ENCODE data around the gene VEPH1.

The VEPH1 gene

GRCh38 chr3:157508461-157508860, 5.2 kb upstream of the VEPH1 start:
- TF ChIP-seq CTCF (IDR thresholded peaks at IDR 0.05; ENCODE audit: low read depth, low read length) (no peak), EZH2phosphoT487 (IDR thresholded peaks at IDR 0.05; ENCODE audit: low read depth) (no peak)
- Histone ChIP-seq H3K79me2 (ENCODE audit: low read length) (no peaks in the 10 kb centered on the region), H3K27me3 (ENCODE audit: low read depth, low read length) (0 out of 2 replicates have a peak, but pooled peaks cover 3% of the 10 kb centered on the region), H4K20me1 (ENCODE audit: insufficient read depth, low read length) (no peaks in the 10 kb centered on the region), H3K4me2 (ENCODE audit: low read length) (no peak overlapping the region), H2AFZ (ENCODE audit: low read depth, low read length) (no peak overlapping the region), H3K9ac (ENCODE audit: low read length) (no peak overlapping the region), H3K4me1 (ENCODE audit: low read length) (no peaks in the 10 kb centered on the region; the same call in 1 of the 2 replicates), H3K4me3 (ENCODE audit: low read length) (no peak overlapping the region), H3K9me3 (ENCODE audit: insufficient read depth, low read length) (no peaks in the 10 kb centered on the region), H3K36me3 (replicated peaks; ENCODE audit: low read depth, low read length) (no peaks in the 10 kb centered on the region), H3K27ac (ENCODE audit: low read length) (no peak overlapping the region)

- no peak overlapping the region for H3K9ac ChIP-seq (ENCODE audit: low read length)
Observed at GRCh38 chr3:157501863-157502262, 1.4 kb downstream of the VEPH1 start.

GRCh38 chr3:157500232-157500631, 3.0 kb downstream of the VEPH1 start:
- H3K4me3 ChIP-seq (ENCODE audit: low read length) = no peak overlapping the region
- TF ChIP-seq CTCF (IDR thresholded peaks at IDR 0.05; ENCODE audit: low read depth, low read length) (no peak), EZH2phosphoT487 (IDR thresholded peaks at IDR 0.05; ENCODE audit: low read depth) (no peak)
- H4K20me1 ChIP-seq (ENCODE audit: insufficient read depth, low read length) = no peaks in the 10 kb centered on the region
- peaks cover 1% of the 10 kb centered on the region for H3K4me1 ChIP-seq (ENCODE audit: low read length)
- H3K79me2 ChIP-seq (ENCODE audit: low read length) = no peaks in the 10 kb centered on the region
- H3K9ac ChIP-seq (ENCODE audit: low read length) = no peak overlapping the region
- no peaks in the 10 kb centered on the region for H3K9me3 ChIP-seq (ENCODE audit: insufficient read depth, low read length)
- H2AFZ ChIP-seq (ENCODE audit: low read depth, low read length) = no peak overlapping the region
- peaks cover 7% of the 10 kb centered on the region for H3K27me3 ChIP-seq (ENCODE audit: low read depth, low read length)
- H3K27ac ChIP-seq (ENCODE audit: low read length) = no peak overlapping the region
- H3K36me3 ChIP-seq (replicated peaks; ENCODE audit: low read depth, low read length) = no peaks in the 10 kb centered on the region
- H3K4me2 ChIP-seq (ENCODE audit: low read length) = no peak overlapping the region

More at GRCh38 chr3:157501863-157502262, 1.4 kb downstream of the VEPH1 start:
- TF ChIP-seq CTCF (IDR thresholded peaks at IDR 0.05; ENCODE audit: low read depth, low read length) (no peak), EZH2phosphoT487 (IDR thresholded peaks at IDR 0.05; ENCODE audit: low read depth) (no peak)
- Histone ChIP-seq H3K79me2 (ENCODE audit: low read length) (no peaks in the 10 kb centered on the region), H3K4me1 (ENCODE audit: low read length) (no peaks in the 10 kb centered on the region), H3K4me3 (ENCODE audit: low read length) (no peak overlapping the region), H3K9me3 (ENCODE audit: insufficient read depth, low read length) (no peaks in the 10 kb centered on the region), H4K20me1 (ENCODE audit: insufficient read depth, low read length) (no peaks in the 10 kb centered on the region), H3K4me2 (ENCODE audit: low read length) (no peak overlapping the region), H2AFZ (ENCODE audit: low read depth, low read length) (no peak overlapping the region), H3K27me3 (ENCODE audit: low read depth, low read length) (0 out of 2 replicates have a peak, but pooled peaks cover 3% of the 10 kb centered on the region), H3K27ac (ENCODE audit: low read length) (no peak overlapping the region), H3K36me3 (replicated peaks; ENCODE audit: low read depth, low read length) (no peaks in the 10 kb centered on the region)

- Histone ChIP-seq H3K27me3 (ENCODE audit: low read depth, low read length) (peaks cover 7% of the 10 kb centered on the region), H3K4me2 (ENCODE audit: low read length) (no peak overlapping the region)
Observed at GRCh38 chr3:157499342-157499963, 3.8 kb downstream of the VEPH1 start.

More at GRCh38 chr3:157499342-157499963, 3.8 kb downstream of the VEPH1 start:
- Histone ChIP-seq H4K20me1 (ENCODE audit: insufficient read depth, low read length) (no peaks in the 10 kb centered on the region), H3K27ac (ENCODE audit: low read length) (no peak overlapping the region), H3K79me2 (ENCODE audit: low read length) (no peaks in the 10 kb centered on the region), H3K36me3 (replicated peaks; ENCODE audit: low read depth, low read length) (no peaks in the 10 kb centered on the region), H2AFZ (ENCODE audit: low read depth, low read length) (no peak overlapping the region), H3K9ac (ENCODE audit: low read length) (no peak overlapping the region), H3K9me3 (ENCODE audit: insufficient read depth, low read length) (no peaks in the 10 kb centered on the region), H3K4me1 (ENCODE audit: low read length) (peaks cover 9% of the 10 kb centered on the region), H3K4me3 (ENCODE audit: low read length) (no peak overlapping the region)
- no peak for TF ChIP-seq CTCF (IDR thresholded peaks at IDR 0.05; ENCODE audit: low read depth, low read length)
- no peak for TF ChIP-seq EZH2phosphoT487 (IDR thresholded peaks at IDR 0.05; ENCODE audit: low read depth)
